Brain microvascular endothelial cell (primary cell): ENCODE results near the gene DICER1.

Source experiments
- DNase-seq: peaks from one replicate; pipeline ENCODE4 v3.0.0-alpha.2; 2020
- H3K27ac ChIP-seq: fragments of 250-450 bp; sonication (Bioruptor Pico); 2 replicates; pipeline ENCODE4 v1.5.1; 2020; ENCODE audit warnings: mild to moderate bottlenecking, moderate library complexity
- H3K27me3 ChIP-seq: fragments of 250-450 bp; sonication (Bioruptor Pico); replicated peaks from 2 replicates; pipeline ENCODE4 v1.5.1; 2020; ENCODE audit warnings: mild to moderate bottlenecking
- H3K36me3 ChIP-seq: fragments of 250-450 bp; sonication (Bioruptor Pico); replicated peaks from 2 replicates; pipeline ENCODE4 v1.5.1; 2020; ENCODE audit warnings: mild to moderate bottlenecking
- H3K4me3 ChIP-seq: 2 replicates; pipeline ENCODE4 v1.5.1; 2011; ENCODE audit warnings: low read depth, mild to moderate bottlenecking, control low read depth, low read length, moderate library complexity
- in situ Hi-C: cut with HindIII; loops from 2 replicates; pipeline ENCODE4 v1.10.0; 2017; ENCODE audit warnings: low sequenced_read_pairs, low pct_ligation_motif_present
- TF ChIP-seq, protein P1 (sequence below): IDR thresholded peaks from 2 replicates; pipeline ENCODE4 v1.5.1; 2011; ENCODE audit warnings: low read depth, mild to moderate bottlenecking, moderate library complexity, low read length, control low read depth, inconsistent platforms; ENCODE audit errors: missing control alignments

DICER1 gene

DNA sequence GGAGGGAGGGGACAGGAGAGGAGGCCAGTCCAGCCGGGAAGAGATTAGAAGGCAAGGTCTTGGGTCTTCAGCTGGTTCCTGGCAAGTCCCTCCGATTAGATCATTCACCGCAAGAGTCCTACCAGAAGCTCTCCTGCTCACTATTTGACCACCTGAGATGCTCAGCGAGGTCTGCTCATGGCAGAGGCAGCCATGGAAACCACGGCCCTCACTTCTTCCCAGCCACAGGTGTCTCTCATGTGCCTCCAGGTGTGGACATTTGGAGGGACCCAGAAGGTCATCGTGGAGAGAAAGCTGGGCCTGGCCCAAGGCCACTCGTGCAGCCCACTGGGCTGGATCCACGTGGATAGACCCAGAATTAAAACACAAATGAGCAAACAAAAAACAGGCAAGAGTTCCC, 99.5 kb downstream of the DICER1 start:
- no peak for DNase-seq
- Histone ChIP-seq H3K36me3 (no peaks in the 10 kb centered on the region), H3K27ac (no peak overlapping the region), H3K4me3 (no peak overlapping the region), H3K27me3 (no peaks in the 10 kb centered on the region)
- TF ChIP-seq, protein P1, sequence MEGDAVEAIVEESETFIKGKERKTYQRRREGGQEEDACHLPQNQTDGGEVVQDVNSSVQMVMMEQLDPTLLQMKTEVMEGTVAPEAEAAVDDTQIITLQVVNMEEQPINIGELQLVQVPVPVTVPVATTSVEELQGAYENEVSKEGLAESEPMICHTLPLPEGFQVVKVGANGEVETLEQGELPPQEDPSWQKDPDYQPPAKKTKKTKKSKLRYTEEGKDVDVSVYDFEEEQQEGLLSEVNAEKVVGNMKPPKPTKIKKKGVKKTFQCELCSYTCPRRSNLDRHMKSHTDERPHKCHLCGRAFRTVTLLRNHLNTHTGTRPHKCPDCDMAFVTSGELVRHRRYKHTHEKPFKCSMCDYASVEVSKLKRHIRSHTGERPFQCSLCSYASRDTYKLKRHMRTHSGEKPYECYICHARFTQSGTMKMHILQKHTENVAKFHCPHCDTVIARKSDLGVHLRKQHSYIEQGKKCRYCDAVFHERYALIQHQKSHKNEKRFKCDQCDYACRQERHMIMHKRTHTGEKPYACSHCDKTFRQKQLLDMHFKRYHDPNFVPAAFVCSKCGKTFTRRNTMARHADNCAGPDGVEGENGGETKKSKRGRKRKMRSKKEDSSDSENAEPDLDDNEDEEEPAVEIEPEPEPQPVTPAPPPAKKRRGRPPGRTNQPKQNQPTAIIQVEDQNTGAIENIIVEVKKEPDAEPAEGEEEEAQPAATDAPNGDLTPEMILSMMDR = no peak
- in situ Hi-C loops = no loop called here

DNA sequence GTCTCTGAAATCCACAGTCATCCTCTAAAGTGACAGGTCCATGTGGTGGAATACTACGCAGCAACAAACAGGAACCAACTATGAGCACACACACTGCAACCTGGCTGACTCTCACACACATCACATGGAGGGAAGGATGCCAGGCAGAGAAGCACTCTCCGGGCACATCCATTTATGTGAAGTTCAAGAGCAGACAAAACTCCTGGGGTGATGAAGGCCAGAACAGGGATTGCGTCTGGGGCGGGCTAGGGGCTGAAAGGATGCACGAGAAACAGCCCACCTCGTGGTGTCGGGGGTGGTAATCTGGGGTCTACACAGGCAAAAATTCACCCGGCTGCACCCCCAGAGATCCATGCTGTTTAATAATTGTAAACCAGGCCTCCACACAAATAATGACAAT, 100.2 kb downstream of the DICER1 start:
- no peaks in the 10 kb centered on the region for H3K36me3 ChIP-seq
- DNase-seq = no peak
- H3K4me3 ChIP-seq = no peak overlapping the region
- H3K27me3 ChIP-seq = no peaks in the 10 kb centered on the region
- in situ Hi-C loops = no loop called here
- H3K27ac ChIP-seq = no peak overlapping the region
- TF ChIP-seq, protein P1 = no peak

DNA sequence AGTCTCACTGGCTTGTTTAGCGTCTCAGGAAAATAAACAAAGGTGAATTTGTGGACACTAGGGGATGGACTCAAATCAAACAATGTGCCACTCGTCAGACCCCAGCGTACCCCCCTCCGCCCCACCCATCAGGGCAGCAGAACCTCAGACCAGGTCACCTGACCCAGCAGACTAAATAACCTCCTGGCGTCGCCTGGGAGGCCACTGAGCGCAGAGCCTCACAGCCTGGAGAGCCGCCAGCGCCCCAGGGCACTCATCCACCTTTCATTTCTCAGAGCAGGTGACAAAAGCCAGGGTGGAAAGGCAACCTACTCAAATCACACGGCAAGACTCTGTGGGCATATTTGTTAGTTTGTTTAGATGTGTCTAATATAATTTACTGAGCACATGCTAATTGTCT, 100.9 kb downstream of the DICER1 start:
- Histone ChIP-seq H3K36me3 (no peaks in the 10 kb centered on the region), H3K27ac (no peak overlapping the region), H3K4me3 (no peak overlapping the region), H3K27me3 (no peaks in the 10 kb centered on the region)
- no peak for DNase-seq
- TF ChIP-seq, protein P1 = no peak
- in situ Hi-C loops = no loop called here

DNA sequence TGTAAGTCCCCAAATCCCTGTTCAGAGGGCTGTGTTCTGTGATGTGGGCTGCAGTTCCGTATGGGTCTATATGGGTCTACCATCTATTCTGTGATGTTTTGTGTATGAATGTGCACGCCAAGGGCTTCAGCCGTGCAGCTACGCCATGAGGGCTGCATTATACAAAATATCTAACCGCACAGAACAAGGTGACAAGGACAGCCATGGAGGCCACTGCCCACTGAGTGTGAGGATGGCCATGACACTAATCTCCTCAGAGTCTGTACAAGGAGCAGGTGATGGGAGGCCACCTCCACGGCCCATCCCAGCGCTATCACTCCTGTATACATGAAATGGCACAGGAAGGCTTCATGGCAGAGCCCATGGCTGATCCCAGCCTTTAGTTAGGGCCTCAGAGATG, 102.0 kb downstream of the DICER1 start:
- no peaks in the 10 kb centered on the region for H3K36me3 ChIP-seq
- in situ Hi-C loops = no loop called here

DNA sequence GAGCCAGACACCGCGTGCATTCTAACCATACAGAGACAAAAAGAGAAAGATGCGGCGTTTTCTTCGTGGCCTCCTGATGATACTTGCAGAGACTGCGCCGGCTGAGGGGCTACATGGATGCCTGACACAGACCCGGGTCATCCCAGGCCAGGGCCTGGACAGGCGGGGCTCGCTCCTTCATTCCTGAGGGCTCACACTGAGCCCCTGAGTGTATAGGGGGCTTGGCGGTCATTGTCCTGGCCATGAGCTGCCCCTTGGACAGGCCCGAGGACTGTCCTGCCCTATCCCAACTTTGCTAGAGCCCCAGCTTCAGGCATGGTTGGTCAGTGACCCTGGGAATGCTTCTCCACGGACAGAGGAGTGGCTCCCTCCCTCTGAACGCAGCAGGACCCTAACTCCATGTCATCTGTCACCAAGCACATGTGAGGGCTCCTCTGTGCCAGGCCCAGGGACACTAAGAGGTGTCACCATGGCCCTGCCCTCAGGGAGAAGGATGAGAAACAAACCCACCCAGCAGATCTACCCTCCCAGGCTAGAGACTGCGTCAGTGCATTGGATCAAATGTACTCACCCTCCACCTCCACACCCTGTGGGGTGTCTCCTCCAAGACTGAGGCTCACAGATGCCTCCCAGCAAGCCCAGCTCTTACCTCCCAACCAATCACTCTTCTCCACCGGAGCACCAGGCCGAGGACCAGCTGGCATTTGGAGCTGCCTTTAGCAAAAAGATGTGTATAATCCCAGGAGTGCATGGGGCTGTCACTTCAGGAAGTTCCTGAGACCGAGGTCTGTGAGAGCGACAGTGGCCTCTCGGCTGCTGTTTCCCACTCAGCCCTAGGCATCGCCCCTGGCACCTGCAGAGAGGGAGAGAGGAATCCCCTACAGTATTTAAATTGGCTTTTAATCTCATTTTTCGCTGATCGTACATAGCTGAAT, 102.7 kb downstream of the DICER1 start:
- Histone ChIP-seq H3K27ac (no peak overlapping the region), H3K27me3 (no peaks in the 10 kb centered on the region), H3K4me3 (no peak overlapping the region), H3K36me3 (no peaks in the 10 kb centered on the region)
- TF ChIP-seq, protein P1 = no peak
- no peak for DNase-seq
- in situ Hi-C loops = no loop called here

More for the DNA sequence above, 102.0 kb downstream of the DICER1 start:
- DNase-seq = no peak
- TF ChIP-seq, protein P1 = no peak
- no peak overlapping the region for H3K27ac ChIP-seq
- no peak overlapping the region for H3K4me3 ChIP-seq
- no peaks in the 10 kb centered on the region for H3K27me3 ChIP-seq
